HEK293 (cell line): ENCODE measurements around the gene ADAMTS14.

Experiments
- CTCF ChIP-seq: fragments of 450-650 bp; formaldehyde crosslinking; IDR thresholded peaks from 2 replicates; pipeline ENCODE4 v1.5.1; 2016; ENCODE audit warnings: missing biosample characterization, missing genetic modification characterization
- MYNN ChIP-seq: fragments of 450-650 bp; formaldehyde crosslinking; IDR thresholded peaks from 2 replicates; pipeline ENCODE4 v1.5.1; 2016; ENCODE audit warnings: missing biosample characterization, missing genetic modification characterization, borderline replicate concordance
- PATZ1 ChIP-seq: fragments of 450-650 bp; formaldehyde crosslinking; IDR thresholded peaks from 2 replicates; pipeline ENCODE4 v1.5.1; 2016; ENCODE audit warnings: missing biosample characterization, missing genetic modification characterization
- PBX3 ChIP-seq: sonication (generic); formaldehyde crosslinking; IDR thresholded peaks from 2 replicates; pipeline ENCODE4 v1.8.1; 2022; ENCODE audit warnings: mild to moderate bottlenecking, moderate library complexity, missing genetic modification reagents
- TCF7L2 ChIP-seq: IDR thresholded peaks from 2 replicates; pipeline ENCODE4 v1.6.1; 2011; ENCODE audit warnings: low read depth, mild to moderate bottlenecking, inconsistent platforms, low read length, moderate library complexity, borderline replicate concordance
- YY1 ChIP-seq: fragments of 450-650 bp; formaldehyde crosslinking; IDR thresholded peaks from 2 replicates; pipeline ENCODE4 v1.5.1; 2018; ENCODE audit warnings: missing biosample characterization, missing genetic modification characterization
- ZBTB10 ChIP-seq: fragments of 450-650 bp; formaldehyde crosslinking; IDR thresholded peaks from 2 replicates; pipeline ENCODE4 v1.5.1; 2016; ENCODE audit warnings: missing biosample characterization, missing genetic modification characterization
- ZNF292 ChIP-seq: fragments of 450-650 bp; formaldehyde crosslinking; IDR thresholded peaks from 2 replicates; pipeline ENCODE4 v1.5.1; 2016; ENCODE audit warnings: low read depth, missing biosample characterization, missing genetic modification characterization, borderline replicate concordance
- ZNF391 ChIP-seq: fragments of 450-650 bp; formaldehyde crosslinking; IDR thresholded peaks from 2 replicates; pipeline ENCODE4 v1.5.1; 2016; ENCODE audit warnings: low read depth, missing biosample characterization, missing genetic modification characterization, borderline replicate concordance
- ZNF513 ChIP-seq: fragments of 450-650 bp; IDR thresholded peaks from 2 replicates; pipeline ENCODE4 v1.5.1; 2018; ENCODE audit warnings: missing biosample characterization, missing genetic modification characterization

GRCh38 chr10:70780370-70780760 lies 108.1 kb downstream of the ADAMTS14 start:
- TF ChIP-seq ZNF292 (tag by site-specific recombination) (no peak), TCF7L2 (no peak), ZNF513 (tag by site-specific recombination) (no peak), CTCF (tag by site-specific recombination) (no peak), YY1 (tag by site-specific recombination) (no peak), MYNN (tag by site-specific recombination) (no peak), PATZ1 (tag by site-specific recombination) (no peak), PBX3 (CRISPR knock-in tag) (no peak), ZNF391 (tag by site-specific recombination) (no peak), ZBTB10 (tag by site-specific recombination) (no peak)
